Activated CD8-positive, alpha-beta memory T cell treated with anti-CD3 and anti-CD28 coated beads for 36 hours (primary cell): ENCODE results near the gene DEPDC1B. TPM values are rescaled to one million over a fixed set of nuclear protein-coding genes. Genes with fewer than 3 reads are reported as not detected.
"Not testable (repeated sequence)": the region's sequence is repeated elsewhere in the genome, so short reads cannot be mapped to it uniquely, and the experiment has no call there.

Source experiments
- CTCF ChIA-PET: fragments of 350-600 bp; sonication (Branson Sonifier 250); formaldehyde crosslinking; loops from one replicate; lab custom pipeline; 2021; ENCODE audit warnings: antibody characterized with exemption; lab: Charles Lee
- POLR2A ChIA-PET: fragments of 350-600 bp; sonication (Branson Sonifier 250); formaldehyde crosslinking; loops from one replicate; lab custom pipeline; 2021; ENCODE audit warnings: antibody characterized with exemption; lab: Charles Lee
- total RNA-seq, 2 experiments: library from RNA; stranded (reverse); gene quantifications; one replicate each; pipeline ENCODE4 v1.2.3, GENCODE V29; 2021

Gene DEPDC1B, protein sequence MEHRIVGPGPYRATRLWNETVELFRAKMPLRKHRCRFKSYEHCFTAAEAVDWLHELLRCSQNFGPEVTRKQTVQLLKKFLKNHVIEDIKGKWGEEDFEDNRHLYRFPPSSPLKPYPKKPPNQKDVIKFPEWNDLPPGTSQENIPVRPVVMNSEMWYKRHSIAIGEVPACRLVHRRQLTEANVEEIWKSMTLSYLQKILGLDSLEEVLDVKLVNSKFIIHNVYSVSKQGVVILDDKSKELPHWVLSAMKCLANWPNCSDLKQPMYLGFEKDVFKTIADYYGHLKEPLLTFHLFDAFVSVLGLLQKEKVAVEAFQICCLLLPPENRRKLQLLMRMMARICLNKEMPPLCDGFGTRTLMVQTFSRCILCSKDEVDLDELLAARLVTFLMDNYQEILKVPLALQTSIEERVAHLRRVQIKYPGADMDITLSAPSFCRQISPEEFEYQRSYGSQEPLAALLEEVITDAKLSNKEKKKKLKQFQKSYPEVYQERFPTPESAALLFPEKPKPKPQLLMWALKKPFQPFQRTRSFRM
- total RNA-seq, result 10 to 100 TPM; 16.2 to 16.5 TPM

DNA sequence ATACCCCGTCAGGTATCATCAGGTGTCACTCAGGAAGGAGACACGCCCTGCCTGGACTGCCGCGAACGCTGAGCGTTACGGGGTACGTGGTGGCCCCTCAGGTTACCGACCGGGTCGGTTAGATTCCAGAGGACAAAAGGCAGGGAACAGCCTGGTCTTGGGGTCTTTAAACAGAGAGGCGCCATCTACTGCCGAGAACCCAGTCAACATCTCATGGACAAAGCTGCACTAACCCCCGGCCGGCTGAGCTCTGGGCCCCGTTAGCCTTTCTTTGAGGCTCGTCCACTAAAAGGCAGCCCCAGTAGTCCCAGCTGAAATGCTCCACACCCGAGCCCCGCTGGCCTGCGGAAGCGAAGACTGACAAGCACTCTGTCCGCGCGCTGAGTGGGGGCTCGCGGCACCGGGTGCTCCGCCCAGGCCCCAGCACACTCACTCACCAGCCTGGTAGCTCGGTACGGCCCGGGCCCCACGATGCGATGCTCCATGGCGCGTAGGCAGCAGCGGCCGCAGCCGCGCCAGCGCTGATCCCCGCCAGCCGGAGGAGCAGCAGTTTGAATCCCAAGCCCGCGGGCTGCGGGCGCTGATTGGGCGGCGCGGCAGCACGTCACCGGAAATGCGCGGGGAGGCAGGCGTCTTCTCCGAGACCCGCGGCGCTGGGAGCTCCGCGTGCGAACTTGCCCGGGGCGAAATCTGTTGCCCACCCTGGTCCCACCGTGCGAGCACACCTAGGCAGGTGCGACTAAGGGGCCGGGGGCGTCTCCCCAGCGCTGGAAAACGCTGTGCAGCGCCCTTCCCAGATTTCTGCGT lies at the start of gene DEPDC1B:
Gene DEPDC1B (minus strand): TSS at position 558 of the 807 bp plus-strand sequence. CDS start 73 bp downstream, at position 485.
- ChIA-PET CTCF (interaction anchor here (0.6 to 1.1 kb wide), 4 partner anchors 10 to 907 kb away, joined by 3 to 5 read pairs (median 4); no protein-coding TSS in a partner anchor), POLR2A (interaction anchor here (0.6 to 1.2 kb wide), 4 partner anchors 21 to 246 kb away, joined by 3 to 5 read pairs (median 4); partner anchors contain the start of genes ERCC8 and NDUFAF2)

DNA sequence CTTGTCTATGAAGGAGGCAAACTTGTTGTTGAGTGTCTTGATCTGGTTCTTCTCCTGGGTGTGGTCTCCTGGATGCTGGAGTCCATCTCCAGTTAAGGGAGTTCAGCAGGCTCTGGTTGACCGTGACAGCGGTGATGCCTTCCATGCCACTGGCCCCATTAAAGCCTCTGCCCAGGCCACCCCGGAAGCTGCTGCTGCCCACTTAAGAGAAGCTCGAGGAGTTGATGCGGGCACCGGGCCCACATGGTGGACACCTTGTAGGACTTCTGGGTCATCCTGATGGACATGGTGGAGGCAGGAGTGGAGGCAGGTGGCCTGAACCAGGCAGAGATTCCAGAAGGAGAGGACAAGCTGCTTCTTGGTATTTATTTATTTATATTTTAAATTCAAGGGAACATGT lies 44.7 kb upstream of the DEPDC1B start:
- POLR2A ChIA-PET, result no interaction called here
- CTCF ChIA-PET, result no interaction called here

DNA sequence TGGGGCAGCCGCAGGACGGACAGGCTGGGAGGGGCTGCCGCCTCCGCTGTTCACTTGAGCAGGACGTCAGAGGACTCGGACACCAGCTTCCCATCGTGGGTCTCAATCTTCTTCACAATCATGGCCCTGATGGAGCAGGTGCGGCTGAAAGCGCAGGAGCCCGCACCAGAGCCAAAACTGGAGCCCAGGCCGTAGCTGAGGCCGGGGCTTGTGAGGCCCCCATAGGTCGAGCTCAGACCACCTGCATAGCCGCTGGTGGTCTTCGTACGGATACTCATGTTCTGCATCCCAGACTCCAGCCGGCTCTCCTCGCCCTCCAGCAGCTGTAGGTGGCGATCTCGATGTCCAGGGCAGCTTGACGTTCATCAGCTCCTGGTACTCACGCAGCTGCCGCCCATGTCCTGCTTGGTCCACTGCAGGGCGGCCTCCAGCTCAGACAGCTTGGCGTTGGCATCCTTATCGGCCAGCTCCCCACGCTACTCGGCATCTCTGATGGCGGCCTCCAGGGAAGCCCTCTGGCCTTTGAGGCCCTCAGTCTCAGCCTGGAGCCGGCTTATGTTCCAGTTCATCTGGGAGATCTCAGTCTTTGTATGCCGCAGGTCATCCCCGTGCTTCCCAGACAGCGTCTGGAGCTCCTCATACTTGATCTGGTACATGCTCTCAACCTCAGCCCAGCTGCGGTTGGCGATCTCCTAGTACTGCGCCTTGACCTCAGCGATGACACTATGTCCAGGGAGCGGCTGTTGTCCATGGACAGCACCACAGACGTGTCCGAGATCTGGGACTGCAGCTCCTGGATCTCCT lies 43.7 kb upstream of the DEPDC1B start:
- ChIA-PET CTCF (no interaction called here), POLR2A (no interaction called here)

DNA sequence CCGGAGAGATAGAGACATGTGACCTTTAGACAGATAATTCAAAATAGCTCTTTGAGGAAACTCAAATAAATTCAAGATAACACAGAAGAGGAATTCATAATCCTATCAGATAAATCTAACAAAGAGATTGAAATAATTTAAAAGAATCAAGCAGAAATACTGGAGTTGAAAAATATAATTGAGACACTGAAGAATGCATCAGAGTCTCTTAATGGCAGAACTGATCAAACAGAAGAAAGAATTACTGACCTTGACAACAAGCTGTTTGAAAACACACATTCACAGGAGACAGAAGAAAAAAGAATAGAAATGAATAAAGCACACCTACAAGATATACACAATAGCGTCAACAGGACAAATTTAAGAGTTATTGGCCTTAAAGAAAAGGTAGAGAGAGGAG lies 40.4 kb upstream of the DEPDC1B start:
- ChIA-PET POLR2A (no interaction called here), CTCF (interaction anchor here (0.9 kb wide), 1 partner anchor 12 kb away, joined by 3 read pairs; no protein-coding TSS in a partner anchor)

DNA sequence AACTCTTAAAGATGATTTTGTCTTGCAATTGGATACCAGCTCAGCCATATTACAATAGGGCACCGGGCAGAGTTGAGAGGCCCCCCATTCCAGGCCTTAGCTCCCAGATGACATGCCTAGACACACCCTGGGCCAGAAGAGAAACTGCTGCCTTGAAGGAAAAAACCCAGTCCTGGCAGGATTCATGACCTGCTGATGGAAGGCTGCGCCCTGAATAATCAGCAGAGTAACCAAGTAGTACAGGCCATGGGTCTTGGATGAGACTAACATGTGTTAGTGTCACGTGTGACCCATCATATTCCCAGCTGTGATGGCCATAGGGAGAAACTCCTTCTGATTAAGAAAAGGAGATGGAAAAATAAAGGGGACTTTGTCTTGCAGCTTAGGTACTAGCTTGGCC lies 39.0 kb upstream of the DEPDC1B start:
- ChIA-PET POLR2A (no interaction called here), CTCF (no interaction called here)

DNA sequence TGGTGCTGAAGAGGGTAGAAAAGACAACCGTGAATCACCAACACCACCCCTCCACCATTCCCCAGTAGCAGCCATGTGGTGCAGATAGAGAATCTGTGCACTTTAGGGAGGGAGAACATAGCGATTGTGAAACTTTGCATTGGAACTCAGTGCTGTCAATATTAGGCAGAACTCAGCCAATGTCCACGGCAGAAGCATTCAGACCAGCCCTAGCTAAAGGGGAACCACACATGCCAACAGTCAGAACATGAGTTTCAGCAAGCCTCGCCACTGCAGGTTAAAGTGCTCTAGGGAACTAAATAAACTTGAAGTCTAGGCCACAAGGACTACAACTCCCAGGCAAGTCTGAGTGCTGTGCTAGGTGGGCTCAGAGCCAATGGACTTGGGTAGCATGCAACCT lies 38.5 kb upstream of the DEPDC1B start:
- ChIA-PET POLR2A (no interaction called here), CTCF (no interaction called here)

DNA sequence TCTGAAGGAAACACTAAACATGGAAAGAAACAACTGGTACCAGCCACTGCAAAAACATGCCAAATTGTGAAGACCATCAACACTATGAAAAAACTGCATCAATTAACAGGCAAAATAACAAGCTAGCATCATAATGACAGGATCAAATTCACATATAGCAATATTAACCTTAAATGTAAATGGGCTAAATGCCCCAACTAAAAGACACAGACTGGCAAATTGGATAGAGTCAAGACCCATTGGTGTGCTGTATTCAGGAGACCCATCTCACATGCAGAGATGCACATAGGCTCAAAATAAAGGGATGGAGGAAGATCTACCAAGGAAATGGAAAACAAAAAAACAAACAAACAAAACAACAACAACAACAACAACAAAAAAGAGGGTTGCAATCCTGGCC lies 30.9 kb upstream of the DEPDC1B start:
- CTCF ChIA-PET, result not testable (repeated sequence)

DNA sequence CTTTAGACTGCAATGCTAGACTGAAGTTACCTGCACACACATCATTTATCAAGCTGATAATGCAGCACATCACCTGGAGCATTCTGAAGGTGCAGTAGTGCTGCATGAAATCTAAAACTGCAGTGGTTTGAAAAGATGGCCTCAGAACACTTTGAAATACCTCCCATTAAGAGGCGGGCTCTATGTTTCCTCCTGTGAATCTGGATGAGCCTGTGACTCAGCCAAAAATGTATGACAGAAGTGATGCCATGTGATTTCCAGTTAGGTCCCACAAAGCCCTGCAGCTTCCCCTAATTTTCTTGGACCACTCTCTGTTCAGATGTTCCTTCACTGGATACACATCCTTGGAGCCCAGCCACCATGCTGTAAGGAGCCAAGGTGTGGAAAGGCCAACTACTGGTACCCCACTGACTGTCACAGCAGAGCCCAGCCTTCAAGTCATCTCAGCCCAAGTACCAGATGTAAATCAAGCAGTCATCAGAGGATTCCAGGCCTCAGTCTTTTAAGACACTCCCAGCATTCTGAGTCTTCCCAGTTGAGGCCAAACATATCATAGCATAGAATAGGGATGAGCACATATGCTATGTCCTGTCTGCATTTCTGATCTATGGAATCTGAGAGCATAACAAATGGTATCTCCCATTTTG lies 27.2 kb upstream of the DEPDC1B start:
- ChIA-PET POLR2A (no interaction called here), CTCF (no interaction called here)

More for the DNA sequence above, 30.9 kb upstream of the DEPDC1B start:
- POLR2A ChIA-PET, result not testable (repeated sequence)

DNA sequence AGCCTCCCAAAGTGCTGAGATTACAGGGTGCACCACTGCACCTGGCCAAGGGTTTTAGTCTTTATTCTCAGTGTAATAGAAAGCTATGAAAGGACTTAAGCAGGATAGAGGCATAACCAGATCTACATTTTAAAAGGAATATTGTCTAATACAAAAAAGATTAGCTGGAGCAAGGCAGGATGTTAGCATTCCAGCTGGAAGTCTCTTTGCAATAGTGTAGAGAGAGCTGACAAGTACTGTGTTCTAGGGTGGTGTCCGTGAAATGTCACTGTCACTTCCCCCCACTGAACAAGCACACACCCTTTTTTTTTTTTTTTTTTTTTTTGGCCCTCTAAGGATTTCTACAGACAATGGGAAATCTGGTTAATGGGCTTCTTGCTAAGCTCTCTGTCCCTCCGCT lies 24.2 kb upstream of the DEPDC1B start:
- POLR2A ChIA-PET, result no interaction called here
- CTCF ChIA-PET, result interaction anchor here (0.6 kb wide), 1 partner anchor 1838 kb away, joined by 3 read pairs; no protein-coding TSS in a partner anchor

DNA sequence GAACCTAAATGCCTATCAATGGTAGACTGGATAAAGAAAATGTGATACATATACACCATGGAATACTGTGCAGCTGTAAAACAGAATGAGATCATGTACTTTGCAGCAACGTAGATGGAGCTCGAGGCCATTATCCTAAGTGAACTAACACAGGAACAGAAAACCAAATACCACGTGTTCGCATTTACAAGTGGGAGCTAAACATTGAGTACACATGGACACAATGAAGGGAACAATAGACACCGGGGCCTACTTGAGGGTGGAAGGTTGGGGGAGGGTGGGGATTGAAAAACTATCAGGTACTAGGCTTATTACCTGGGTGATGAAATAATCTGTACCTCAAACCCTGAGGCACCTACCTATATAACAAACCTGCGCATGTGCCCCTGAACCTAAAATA lies 22.4 kb upstream of the DEPDC1B start:
- CTCF ChIA-PET, result no interaction called here
- POLR2A ChIA-PET, result no interaction called here

DNA sequence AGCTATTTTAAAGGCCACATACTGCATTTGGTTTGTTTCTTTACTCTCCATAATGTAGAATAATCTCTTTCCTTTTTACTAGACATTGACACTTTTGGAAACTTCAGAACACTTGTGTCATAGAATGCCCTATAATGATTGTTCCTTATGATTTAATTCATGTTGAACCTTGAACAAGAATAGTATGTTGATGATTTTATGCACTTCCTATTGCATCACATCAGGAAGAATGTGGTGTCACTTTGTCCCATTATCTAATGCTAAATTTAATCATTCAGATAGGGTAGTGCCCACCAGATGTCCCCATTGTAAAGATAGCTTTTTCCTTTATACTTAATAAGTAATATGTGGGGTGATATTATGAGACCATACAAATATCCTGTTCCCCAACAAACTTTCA lies 19.4 kb upstream of the DEPDC1B start:
- CTCF ChIA-PET, result no interaction called here
- POLR2A ChIA-PET, result no interaction called here

DNA sequence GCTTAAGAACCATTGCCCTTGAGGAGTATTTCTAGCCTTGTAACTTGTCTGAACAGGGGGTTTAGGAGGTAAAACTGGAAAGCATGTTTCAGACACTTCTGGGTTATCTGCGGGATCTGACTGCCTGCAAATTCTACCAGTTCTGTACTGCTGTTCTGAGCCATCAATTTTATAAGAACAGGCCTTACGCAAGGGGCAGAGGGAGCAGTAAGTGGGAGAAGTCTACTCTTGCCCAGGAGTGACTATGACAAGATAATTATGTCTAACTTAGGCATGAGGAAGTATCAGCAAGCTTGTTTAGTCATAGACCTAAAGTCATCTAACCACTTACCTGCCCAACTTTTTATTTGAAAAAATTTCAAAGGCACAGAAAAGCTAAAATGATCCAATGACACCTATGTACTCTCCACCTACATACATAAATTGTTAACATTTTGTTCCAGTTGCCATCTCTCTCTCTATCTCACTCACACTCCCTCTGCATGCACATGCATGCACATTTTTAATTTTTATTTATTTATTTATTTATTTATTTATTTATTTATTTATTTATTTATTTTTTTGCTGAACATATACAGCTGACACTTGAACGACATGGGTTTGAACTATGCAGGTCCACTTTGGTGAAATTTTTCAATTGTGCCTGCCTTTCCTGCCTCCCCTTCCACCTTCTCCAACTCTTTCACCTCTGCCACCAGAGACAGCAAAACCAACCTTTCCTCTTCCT lies 18.4 kb upstream of the DEPDC1B start:
- POLR2A ChIA-PET, result no interaction called here
- CTCF ChIA-PET, result no interaction called here

DNA sequence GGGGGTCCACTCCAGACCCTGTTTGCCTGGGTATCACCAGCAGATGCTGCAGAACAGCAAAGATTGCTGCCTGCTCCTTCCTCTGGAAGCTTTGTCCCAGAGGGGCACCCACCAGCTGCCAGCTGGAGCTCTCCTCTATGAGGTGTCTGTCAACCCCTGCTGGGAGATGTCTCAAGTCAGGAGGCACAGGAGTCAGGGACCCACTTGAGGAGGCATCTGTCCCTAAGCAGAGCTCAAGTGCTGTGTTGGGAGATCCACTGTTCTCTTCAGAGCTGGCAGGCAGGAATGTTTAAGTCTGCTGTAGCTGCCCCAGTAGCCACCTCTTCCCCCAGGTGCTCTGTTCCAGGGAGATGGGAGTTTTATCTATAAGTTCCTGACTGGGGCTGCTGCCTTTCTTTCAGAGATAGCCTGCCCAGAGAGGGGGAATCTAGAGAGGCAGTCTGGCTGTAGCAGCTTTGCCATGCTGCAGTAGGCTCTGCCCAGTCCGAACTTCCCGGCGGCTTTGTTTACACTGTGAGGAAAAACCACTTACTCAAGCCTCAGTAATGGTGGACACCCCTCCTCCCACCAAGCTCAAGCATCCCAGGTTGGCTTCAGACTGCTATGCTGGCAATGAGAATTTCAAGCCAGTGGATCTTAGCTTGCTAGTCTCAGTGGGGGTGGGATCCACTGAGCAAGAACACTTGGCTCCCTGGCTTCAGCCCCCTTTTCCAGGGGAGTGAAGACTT lies 15.4 kb upstream of the DEPDC1B start:
- POLR2A ChIA-PET, result not testable (repeated sequence)

DNA sequence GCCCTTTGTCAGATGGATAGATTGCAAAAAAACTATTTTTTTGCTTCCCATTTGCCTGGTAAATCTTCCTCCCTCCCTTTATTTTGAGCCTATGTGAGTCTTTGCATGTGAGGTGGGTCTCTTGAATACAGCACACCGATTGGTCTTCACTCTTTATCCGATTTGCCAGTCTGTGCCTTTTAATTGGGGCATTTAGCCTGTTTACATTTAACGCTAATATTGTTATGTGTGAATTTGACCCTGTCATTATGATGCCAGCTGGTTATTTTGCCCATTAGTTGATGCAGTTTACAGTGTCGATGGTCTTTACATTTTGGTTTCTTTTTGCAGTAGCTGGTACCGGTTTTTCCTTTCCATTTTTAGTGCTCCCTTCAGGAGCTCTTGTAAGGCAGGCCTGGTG lies 13.0 kb upstream of the DEPDC1B start:
- CTCF ChIA-PET, result no interaction called here
- POLR2A ChIA-PET, result no interaction called here

More for the DNA sequence above, 15.4 kb upstream of the DEPDC1B start:
- CTCF ChIA-PET, result not testable (repeated sequence)

DNA sequence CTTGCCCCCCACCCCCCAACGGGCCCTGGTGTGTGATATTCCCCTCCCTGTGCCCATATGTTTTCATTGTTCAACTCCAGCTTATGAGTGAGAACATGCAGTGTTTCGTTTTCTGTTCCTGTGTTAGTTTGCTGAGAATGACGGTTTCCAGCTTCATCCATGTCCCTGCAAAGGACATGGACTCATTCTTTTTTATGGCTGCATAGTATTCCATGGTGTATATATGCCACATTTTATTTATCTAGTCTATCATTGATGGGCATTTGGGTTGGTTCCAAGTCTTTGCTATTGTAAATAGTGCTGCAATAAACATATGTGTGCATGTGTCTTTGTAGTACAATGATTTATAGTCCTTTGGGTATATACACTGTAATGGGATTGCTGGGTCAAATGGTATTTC lies 11.9 kb upstream of the DEPDC1B start:
- CTCF ChIA-PET, POLR2A ChIA-PET: not testable (repeated sequence)

DNA sequence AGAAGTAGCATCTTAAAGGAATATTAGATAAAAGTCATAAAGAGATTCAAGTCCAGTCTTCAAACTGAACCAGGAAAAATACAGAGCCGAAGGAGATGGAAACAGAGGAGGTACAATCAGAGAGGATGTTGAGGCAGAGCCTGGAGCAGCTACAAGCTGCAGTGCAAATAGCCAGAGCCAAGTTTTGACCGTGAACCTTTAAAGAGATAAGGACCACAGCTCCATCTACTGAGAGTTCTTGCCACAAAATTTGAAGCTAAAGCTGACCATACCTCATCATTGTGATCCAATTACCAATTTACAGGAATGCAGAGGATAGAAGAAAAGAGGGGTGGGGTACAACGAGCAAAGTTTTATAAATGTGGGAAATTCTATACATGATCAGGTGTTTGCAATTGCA lies 10.4 kb upstream of the DEPDC1B start:
- ChIA-PET POLR2A (no interaction called here), CTCF (interaction anchor here (0.6 kb wide), 1 partner anchor 312 kb away, joined by 3 read pairs; no protein-coding TSS in a partner anchor)

DNA sequence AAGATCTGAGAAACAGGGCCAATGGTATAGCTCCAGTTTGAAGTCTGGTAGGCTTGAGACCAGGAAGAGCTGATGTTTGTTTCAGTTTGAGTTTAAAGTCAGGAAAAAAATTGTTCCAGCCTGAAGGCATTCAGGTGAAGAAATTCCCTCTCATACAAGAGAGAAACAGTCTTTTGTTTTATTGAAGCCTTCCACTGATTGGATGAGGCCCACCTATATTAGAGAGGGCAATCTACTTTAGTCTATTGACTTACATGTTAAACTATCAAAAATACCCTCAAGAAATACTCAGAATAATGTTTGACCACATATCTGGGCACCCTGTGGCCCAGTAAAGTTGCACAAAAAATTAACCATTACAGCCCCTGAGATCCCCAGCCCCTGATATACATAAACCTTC lies 5.2 kb upstream of the DEPDC1B start:
- ChIA-PET CTCF (interaction anchor here (1.6 kb wide), 1 partner anchor 140 kb away, joined by 5 read pairs; the partner anchor contains the start of gene ELOVL7), POLR2A (no interaction called here)
